WTC11 (cell line): ENCODE results near the gene SLC25A21.

Source experiments
- NFYB ChIP-seq: sonication (generic); formaldehyde crosslinking; conservative IDR thresholded peaks from 2 replicates; pipeline ENCODE4 v1.8.0; 2022; ENCODE audit warnings: low read depth, missing genetic modification reagents
- SMAD4 ChIP-seq: sonication (generic); formaldehyde crosslinking; IDR thresholded peaks from 2 replicates; pipeline ENCODE4 v1.8.0; 2022; ENCODE audit warnings: mild to moderate bottlenecking, missing genetic modification reagents
- TF ChIP-seq, protein P1 (sequence below): fragments of 200-600 bp; IDR thresholded peaks from 2 replicates; pipeline ENCODE4 v1.8.0; 2022; ENCODE audit warnings: antibody characterized with exemption
- TF ChIP-seq, protein P2 (sequence below): sonication (generic); formaldehyde crosslinking; conservative IDR thresholded peaks from 2 replicates; pipeline ENCODE4 v1.8.1; 2022; ENCODE audit warnings: mild to moderate bottlenecking, missing genetic modification reagents
- TF ChIP-seq, protein P3 (sequence below): sonication (generic); formaldehyde crosslinking; IDR thresholded peaks from 2 replicates; pipeline ENCODE4 v1.8.0; 2022; ENCODE audit warnings: mild to moderate bottlenecking, missing genetic modification reagents
- TF ChIP-seq, protein P4 (sequence below): sonication (generic); formaldehyde crosslinking; IDR thresholded peaks from 2 replicates; pipeline ENCODE4 v1.8.1; 2022; ENCODE audit warnings: missing genetic modification reagents, borderline replicate concordance

DNA sequence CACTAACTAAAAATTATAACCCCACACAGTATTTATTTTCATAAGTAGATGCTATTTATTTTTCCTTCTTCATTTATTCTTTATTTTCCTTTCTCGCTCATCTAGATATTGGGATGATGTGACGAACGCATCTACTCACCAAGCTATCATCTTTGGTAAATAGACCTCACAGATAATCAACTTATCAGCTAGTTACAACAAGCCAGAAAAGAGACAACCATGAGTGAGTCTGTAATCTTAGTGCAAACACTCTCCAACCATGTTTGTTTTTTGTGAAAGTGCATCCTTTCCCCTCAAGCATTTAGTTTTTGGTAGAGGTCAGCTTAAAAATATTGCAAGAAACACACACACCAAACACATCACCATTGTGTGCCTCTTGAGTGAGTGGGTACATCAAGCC lies 84.9 kb downstream of the SLC25A21 start:
- TF ChIP-seq, protein P1, sequence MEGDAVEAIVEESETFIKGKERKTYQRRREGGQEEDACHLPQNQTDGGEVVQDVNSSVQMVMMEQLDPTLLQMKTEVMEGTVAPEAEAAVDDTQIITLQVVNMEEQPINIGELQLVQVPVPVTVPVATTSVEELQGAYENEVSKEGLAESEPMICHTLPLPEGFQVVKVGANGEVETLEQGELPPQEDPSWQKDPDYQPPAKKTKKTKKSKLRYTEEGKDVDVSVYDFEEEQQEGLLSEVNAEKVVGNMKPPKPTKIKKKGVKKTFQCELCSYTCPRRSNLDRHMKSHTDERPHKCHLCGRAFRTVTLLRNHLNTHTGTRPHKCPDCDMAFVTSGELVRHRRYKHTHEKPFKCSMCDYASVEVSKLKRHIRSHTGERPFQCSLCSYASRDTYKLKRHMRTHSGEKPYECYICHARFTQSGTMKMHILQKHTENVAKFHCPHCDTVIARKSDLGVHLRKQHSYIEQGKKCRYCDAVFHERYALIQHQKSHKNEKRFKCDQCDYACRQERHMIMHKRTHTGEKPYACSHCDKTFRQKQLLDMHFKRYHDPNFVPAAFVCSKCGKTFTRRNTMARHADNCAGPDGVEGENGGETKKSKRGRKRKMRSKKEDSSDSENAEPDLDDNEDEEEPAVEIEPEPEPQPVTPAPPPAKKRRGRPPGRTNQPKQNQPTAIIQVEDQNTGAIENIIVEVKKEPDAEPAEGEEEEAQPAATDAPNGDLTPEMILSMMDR, result no peak
- no peak for TF ChIP-seq SMAD4
- TF ChIP-seq, protein P2, sequence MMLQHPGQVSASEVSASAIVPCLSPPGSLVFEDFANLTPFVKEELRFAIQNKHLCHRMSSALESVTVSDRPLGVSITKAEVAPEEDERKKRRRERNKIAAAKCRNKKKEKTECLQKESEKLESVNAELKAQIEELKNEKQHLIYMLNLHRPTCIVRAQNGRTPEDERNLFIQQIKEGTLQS (CRISPR knock-in tag), result no peak
- TF ChIP-seq NFYB (CRISPR knock-in tag), result no peak
- TF ChIP-seq, protein P3, sequence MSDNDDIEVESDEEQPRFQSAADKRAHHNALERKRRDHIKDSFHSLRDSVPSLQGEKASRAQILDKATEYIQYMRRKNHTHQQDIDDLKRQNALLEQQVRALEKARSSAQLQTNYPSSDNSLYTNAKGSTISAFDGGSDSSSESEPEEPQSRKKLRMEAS (CRISPR knock-in tag), result no peak
- TF ChIP-seq, protein P4, sequence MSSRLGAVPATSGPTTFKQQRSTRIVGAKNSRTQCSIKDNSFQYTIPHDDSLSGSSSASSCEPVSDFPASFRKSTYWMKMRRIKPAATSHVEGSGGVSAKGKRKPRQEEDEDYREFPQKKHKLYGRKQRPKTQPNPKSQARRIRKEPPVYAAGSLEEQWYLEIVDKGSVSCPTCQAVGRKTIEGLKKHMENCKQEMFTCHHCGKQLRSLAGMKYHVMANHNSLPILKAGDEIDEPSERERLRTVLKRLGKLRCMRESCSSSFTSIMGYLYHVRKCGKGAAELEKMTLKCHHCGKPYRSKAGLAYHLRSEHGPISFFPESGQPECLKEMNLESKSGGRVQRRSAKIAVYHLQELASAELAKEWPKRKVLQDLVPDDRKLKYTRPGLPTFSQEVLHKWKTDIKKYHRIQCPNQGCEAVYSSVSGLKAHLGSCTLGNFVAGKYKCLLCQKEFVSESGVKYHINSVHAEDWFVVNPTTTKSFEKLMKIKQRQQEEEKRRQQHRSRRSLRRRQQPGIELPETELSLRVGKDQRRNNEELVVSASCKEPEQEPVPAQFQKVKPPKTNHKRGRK (CRISPR knock-in tag), result no peak
